Esophagus squamous epithelium (tissue), 5 donors: ENCODE results near the gene TBCD. TPM values are rescaled to one million over a fixed set of nuclear protein-coding genes. Genes with fewer than 3 reads are reported as not detected.

ENCODE experiments used
- DNase-seq: peaks from one replicate; lab custom pipeline; 2025; lab: John Stamatoyannopoulos, UW
- H3K27ac ChIP-seq, 4 donors: fragments of 200-600 bp; sonication (generic); one replicate each; pipeline ENCODE4 v1.5.1; 2016 to 2019; ENCODE audit warnings: mild to moderate bottlenecking in 1 of 4
- H3K27me3 ChIP-seq, 4 donors: fragments of 200-600 bp; sonication (generic); 1 replicate in 3 of 4; 2 replicates in 1 of 4; pipeline versions ENCODE4 v1.5.1 to v1.6.0; 2017 to 2021; ENCODE audit warnings: antibody characterized with exemption in 1 of 4
- H3K36me3 ChIP-seq, 3 donors: fragments of 200-600 bp; sonication (generic); one replicate each; pipeline ENCODE4 v1.5.1; 2016 to 2019
- H3K4me1 ChIP-seq, 3 donors: fragments of 200-600 bp; sonication (generic); one replicate each; pipeline ENCODE4 v1.5.1; 2017 to 2019
- H3K4me3 ChIP-seq, 4 donors: fragments of 200-600 bp; sonication (generic); 1 replicate in 3 of 4; 2 replicates in 1 of 4; pipeline ENCODE4 v1.5.1; 2016 to 2019; ENCODE audit warnings: mild to moderate bottlenecking in 2 of 4, moderate library complexity in 1 of 4
- H3K9me3 ChIP-seq, 3 donors: fragments of 200-600 bp; sonication (generic); one replicate each; pipeline ENCODE4 v1.5.1; 2016 to 2019
- CTCF ChIP-seq, 6 experiments: fragments of 450-650 bp in 4 of 6; fragments of 200-600 bp in 2 of 6; sonication (generic) in 2 of 6; IDR thresholded peaks; one replicate each; pipeline ENCODE4 v1.5.1; 2016 to 2019; ENCODE audit warnings: antibody characterized with exemption in 6 of 6, mild to moderate bottlenecking in 4 of 6, moderate library complexity in 4 of 6
- POLR2A ChIP-seq, 4 donors: fragments of 450-650 bp; IDR thresholded peaks; one replicate each; pipeline ENCODE4 v1.6.1; 2017; ENCODE audit warnings: antibody characterized with exemption in 4 of 4, mild to moderate bottlenecking in 4 of 4, moderate library complexity in 3 of 4
- WGBS, 2 donors: methylation state at CpG; one replicate each; pipeline ENCODE4 v1.1.5; 2018; 5-methylcytosine and 5-hydroxymethylcytosine counted together
- intact Hi-C: fragments of 100-400 bp; cut with DNase I; formaldehyde crosslinking; loops from one replicate; pipeline ENCODE4 v1.15.0; 2022
- total RNA-seq, 4 donors: library from RNA; depleted of rRNA; stranded (reverse); fragments of >200 nt; gene quantifications; one replicate each; pipeline ENCODE4 v1.1.0, GENCODE V29; 2016
- donor health status: DM: yes; HTN: yes; CAD: no.

TBCD gene
- total RNA-seq, 4 donors from 2014 or later, result 38.8 to 58.3 (median 55.0) TPM

GRCh38 chr17:82815790-82816305, 64.0 kb downstream of the TBCD start:
- peaks cover 0 to 88% (median 0%) of the 10 kb centered on the region in 3 donors for H3K36me3 ChIP-seq

GRCh38 chr17:82816358-82816757, 64.5 kb downstream of the TBCD start:
- 59 to 61% methylated on average over 7 of the region's 7 CpGs for WGBS, 2 donors
- H3K4me1 ChIP-seq, result peaks cover 0 to 8% (median 2%) of the 10 kb centered on the region in 3 donors
- no peak for DNase-seq
- H3K27me3 ChIP-seq, result no peaks in the 10 kb centered on the region
- H3K4me3 ChIP-seq, result no peak overlapping the region
- peaks cover 0 to 11% (median 6%) of the 10 kb centered on the region in 3 donors for H3K9me3 ChIP-seq
- peaks cover 0 to 86% (median 0%) of the 10 kb centered on the region in 3 donors for H3K36me3 ChIP-seq
- intact Hi-C loops, result no loop called here
- H3K27ac ChIP-seq, result no peak overlapping the region
- no peak for TF ChIP-seq CTCF (IDR thresholded peaks at IDR 0.05)
- no peak for TF ChIP-seq POLR2A (IDR thresholded peaks at IDR 0.05)

More at GRCh38 chr17:82815790-82816305, 64.0 kb downstream of the TBCD start:
- intact Hi-C loops, result no loop called here
- no peak overlapping the region for H3K4me3 ChIP-seq
- no peak for DNase-seq
- no peak overlapping the region for H3K27ac ChIP-seq
- H3K4me1 ChIP-seq, result peaks cover 0 to 8% (median 2%) of the 10 kb centered on the region in 3 donors
- no peaks in the 10 kb centered on the region for H3K27me3 ChIP-seq
- H3K9me3 ChIP-seq, result peaks cover 0 to 10% (median 6%) of the 10 kb centered on the region in 3 donors
- WGBS, 2 donors, result 87 to 92% methylated on average over 13 of the region's 13 CpGs
- no peak for TF ChIP-seq CTCF (IDR thresholded peaks at IDR 0.05)
- TF ChIP-seq POLR2A (IDR thresholded peaks at IDR 0.05), result no peak

GRCh38 chr17:82817947-82818346, 66.1 kb downstream of the TBCD start:
- TF ChIP-seq POLR2A (IDR thresholded peaks at IDR 0.05) (no peak), CTCF (IDR thresholded peaks at IDR 0.05) (no peak)
- 86 to 97% methylated on average over 4 to 5 of the region's 5 CpGs for WGBS, 2 donors
- Histone ChIP-seq H3K36me3 (peaks cover 0 to 80% (median 3%) of the 10 kb centered on the region in 3 donors), H3K4me1 (peaks cover 0 to 12% (median 2%) of the 10 kb centered on the region in 3 donors), H3K27me3 (no peaks in the 10 kb centered on the region), H3K9me3 (peaks cover 0 to 11% (median 6%) of the 10 kb centered on the region in 3 donors), H3K4me3 (no peak overlapping the region), H3K27ac (no peak overlapping the region)
- intact Hi-C loops, result no loop called here
- no peak for DNase-seq

- H3K9me3 ChIP-seq, result peaks cover 0 to 11% (median 6%) of the 10 kb centered on the region in 3 donors
- DNase-seq, result no peak
Measured at GRCh38 chr17:82820278-82821251, 68.7 kb downstream of the TBCD start.

More at GRCh38 chr17:82820278-82821251, 68.7 kb downstream of the TBCD start:
- no peak for TF ChIP-seq POLR2A (IDR thresholded peaks at IDR 0.05)
- TF ChIP-seq CTCF (IDR thresholded peaks at IDR 0.05), result no peak
- Histone ChIP-seq H3K36me3 (peaks cover 0 to 61% (median 3%) of the 10 kb centered on the region in 3 donors), H3K27me3 (no peaks in the 10 kb centered on the region), H3K4me1 (peaks cover 0 to 17% (median under 1%) of the 10 kb centered on the region in 3 donors), H3K4me3 (no peak overlapping the region), H3K27ac (peak overlapping the region in 2 of 4 donors; percentile 23 to 48)
- intact Hi-C loops, result no loop called here
- whole genome bisulfite sequencing, 2 donors, result 83 to 99% methylated on average over 4 to 5 of the region's 5 CpGs
